Right lobe of liver (tissue), 4 donors: ENCODE data around the gene TTC28.

Experiments
- CTCF ChIP-seq, 4 donors: fragments of 200-600 bp in 3 of 4; fragments of 450-650 bp in 1 of 4; IDR thresholded peaks; one replicate each; pipeline versions ENCODE4 v1.5.1 to v1.8.0; 2016 to 2022; ENCODE audit warnings: antibody characterized with exemption in 4 of 4, mild to moderate bottlenecking in 2 of 4
- POLR2A ChIP-seq: fragments of 450-650 bp; IDR thresholded peaks from one replicate; pipeline ENCODE4 v1.6.1; 2017; ENCODE audit warnings: antibody characterized with exemption, mild to moderate bottlenecking
- donor health status: DM: no; HTN: no; CAD: no.
- donor health status: DM: no; HTN: no; CAD: no.
- donor health status: DM: no; HTN: yes; CAD: no.

DNA sequence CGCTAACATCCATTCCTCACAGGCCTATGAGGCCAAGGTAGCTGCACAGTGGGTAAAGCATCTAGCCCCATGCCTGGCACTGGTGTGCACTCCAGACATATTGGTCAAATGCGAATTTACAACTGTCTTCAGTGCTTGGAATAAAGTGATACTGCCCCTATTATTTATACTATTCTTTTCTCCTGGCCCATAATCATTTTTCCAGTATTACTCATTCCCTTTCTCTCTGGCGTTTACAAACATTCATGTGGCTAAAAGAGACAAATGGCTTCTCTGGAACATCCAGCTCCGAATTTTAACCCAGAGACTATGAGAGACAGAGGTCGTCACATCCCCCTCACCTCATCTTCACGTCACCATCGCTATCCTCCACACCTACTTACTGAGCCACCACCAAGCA is 673.4 kb downstream of the TTC28 start:
- TF ChIP-seq CTCF (IDR thresholded peaks at IDR 0.05) (no peak), POLR2A (no peak)
